ENCODE measurements around the gene NT5C.
A peak's percentile ranks its signal among the peaks of the same experiment; 100 is the strongest.

The NT5C gene

GRCh38 chr17:75115555-75115954 lies 16.0 kb downstream of the NT5C start:
- DNase-seq: no peak

- DNase-seq: no peak
Observed at GRCh38 chr17:75114552-75115314, 16.8 kb downstream of the NT5C start.

- peak; percentile 83 for DNase-seq
Observed at GRCh38 chr17:75113798-75114551, 17.6 kb downstream of the NT5C start.

GRCh38 chr17:75111777-75112335 lies 19.7 kb downstream of the NT5C start:
- no peak for DNase-seq

- DNase-seq: no peak
Observed at GRCh38 chr17:75110234-75110937, 21.2 kb downstream of the NT5C start.

- DNase-seq: peak; percentile 81
Observed at GRCh38 chr17:75109407-75110233, 21.9 kb downstream of the NT5C start, which contains the start of gene ARMC7. Gene ARMC7 (plus strand): TSS chr17:75109969. CDS start chr17:75110289, 320 bp downstream.

- no peak for DNase-seq
Observed at GRCh38 chr17:75109046-75109406, 22.5 kb downstream of the NT5C start.

GRCh38 chr17:75108193-75108592 lies 23.3 kb downstream of the NT5C start:
- DNase-seq: no peak

GRCh38 chr17:75105126-75106080 lies 26.1 kb downstream of the NT5C start:
- peak; percentile 40 for DNase-seq

- no peak for DNase-seq
Observed at GRCh38 chr17:75103601-75104554, 27.7 kb downstream of the NT5C start.

- no peak for DNase-seq
Observed at GRCh38 chr17:75102385-75102821, 29.1 kb downstream of the NT5C start.

- no peak for DNase-seq
Observed at GRCh38 chr17:75099881-75100595, 31.5 kb downstream of the NT5C start.

- DNase-seq: no peak
Observed at GRCh38 chr17:75098861-75099260, 32.7 kb downstream of the NT5C start.

GRCh38 chr17:75097865-75098264 lies 33.7 kb downstream of the NT5C start:
- DNase-seq: no peak

- DNase-seq: peak; percentile 80
Observed at GRCh38 chr17:75096082-75096625, 35.4 kb downstream of the NT5C start.

GRCh38 chr17:75094871-75095399 lies 36.6 kb downstream of the NT5C start:
- DNase-seq: no peak

- no peak for DNase-seq
Observed at GRCh38 chr17:75093548-75094158, 37.9 kb downstream of the NT5C start.

GRCh38 chr17:75091855-75092327 lies 39.7 kb downstream of the NT5C start:
- DNase-seq: no peak

All from fibroblast of skin of back (primary cell).